GM12892 (cell line): ENCODE data around the gene NFKBIZ.

ENCODE experiments used
- POLR2A ChIP-seq: IDR thresholded peaks from 2 replicates; pipeline ENCODE4 v1.6.1; 2011; ENCODE audit warnings: low read depth, low read length, control low read depth
- TAF1 ChIP-seq: IDR thresholded peaks from 2 replicates; pipeline ENCODE4 v1.6.1; 2011; ENCODE audit warnings: low read depth, mild to moderate bottlenecking, control low read depth, low read length, borderline replicate concordance

- TF ChIP-seq POLR2A: no peak
- TF ChIP-seq TAF1: no peak
Observed at GRCh38 chr3:101888653-101889052, 39.3 kb downstream of the NFKBIZ start.
